Keratinocyte (primary cell): ENCODE measurements around the gene MGAM2.

Experiments
- EZH2 ChIP-seq: IDR thresholded peaks from one replicate; pipeline ENCODE4 v1.6.1; 2012; ENCODE audit warnings: inconsistent platforms, mild to moderate bottlenecking, low read length, moderate library complexity
- TF ChIP-seq, protein P1 (sequence below), 3 experiments: IDR thresholded peaks in 1 of 3; conservative IDR thresholded peaks in 1 of 3; optimal IDR thresholded peaks in 1 of 3; 2 replicates in 2 of 3; 3 replicates in 1 of 3; pipeline versions ENCODE3 to v1.5.1; 2011; ENCODE audit warnings: low read length in 3 of 3, mild to moderate bottlenecking in 3 of 3, moderate library complexity in 2 of 3, control low read depth in 1 of 3, inconsistent platforms in 1 of 3; ENCODE audit not compliant: insufficient read depth in 2 of 3; ENCODE audit errors: extremely low read depth in 1 of 3

DNA sequence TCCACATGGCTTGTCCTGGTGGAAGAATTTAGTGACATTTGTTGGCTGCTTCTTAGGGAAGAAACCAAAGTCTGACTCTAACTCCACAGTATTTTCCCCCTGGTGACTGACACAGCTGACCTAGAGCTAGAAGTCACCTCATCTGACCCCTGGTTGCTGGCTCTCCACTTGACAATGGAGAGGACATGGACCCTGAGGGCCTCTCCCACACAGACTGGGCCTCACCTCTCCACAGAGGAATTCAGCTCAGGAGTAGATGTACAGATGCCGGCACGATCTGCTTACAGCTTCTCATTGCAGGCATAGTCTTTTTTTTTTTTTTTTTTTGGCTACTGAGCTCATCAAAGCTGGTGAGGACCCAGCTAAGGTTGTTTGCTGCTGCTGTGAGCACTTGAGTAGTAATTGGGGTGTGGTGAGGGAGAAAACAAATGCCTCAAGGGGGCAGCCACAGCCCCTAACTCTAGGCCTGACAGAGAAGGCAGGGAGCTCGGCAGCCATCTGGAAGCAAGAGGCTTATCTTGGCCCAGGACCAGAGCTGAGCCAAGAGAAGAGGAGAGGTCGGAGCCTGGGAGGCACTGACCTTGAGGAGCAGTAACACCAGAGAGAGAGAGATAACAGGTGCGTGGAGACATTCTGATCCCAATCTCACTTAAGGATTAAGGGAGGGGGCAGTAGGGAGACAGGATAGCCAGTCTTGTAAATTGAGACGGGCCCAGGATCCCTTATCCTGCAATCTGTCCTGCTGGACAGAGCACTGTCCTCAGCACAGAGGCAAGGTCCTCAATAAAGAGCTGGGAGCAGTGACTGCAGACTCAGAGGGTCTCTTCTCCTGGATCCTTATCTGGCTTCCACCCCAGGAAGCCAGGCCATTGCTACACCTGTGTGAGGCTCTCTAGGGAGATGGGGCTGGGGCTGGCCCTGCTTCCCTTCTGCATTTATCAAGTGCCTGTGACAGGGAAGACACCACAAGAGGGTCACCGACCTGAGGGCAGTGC is 136.9 kb downstream of the MGAM2 start:
- TF ChIP-seq, protein P1, sequence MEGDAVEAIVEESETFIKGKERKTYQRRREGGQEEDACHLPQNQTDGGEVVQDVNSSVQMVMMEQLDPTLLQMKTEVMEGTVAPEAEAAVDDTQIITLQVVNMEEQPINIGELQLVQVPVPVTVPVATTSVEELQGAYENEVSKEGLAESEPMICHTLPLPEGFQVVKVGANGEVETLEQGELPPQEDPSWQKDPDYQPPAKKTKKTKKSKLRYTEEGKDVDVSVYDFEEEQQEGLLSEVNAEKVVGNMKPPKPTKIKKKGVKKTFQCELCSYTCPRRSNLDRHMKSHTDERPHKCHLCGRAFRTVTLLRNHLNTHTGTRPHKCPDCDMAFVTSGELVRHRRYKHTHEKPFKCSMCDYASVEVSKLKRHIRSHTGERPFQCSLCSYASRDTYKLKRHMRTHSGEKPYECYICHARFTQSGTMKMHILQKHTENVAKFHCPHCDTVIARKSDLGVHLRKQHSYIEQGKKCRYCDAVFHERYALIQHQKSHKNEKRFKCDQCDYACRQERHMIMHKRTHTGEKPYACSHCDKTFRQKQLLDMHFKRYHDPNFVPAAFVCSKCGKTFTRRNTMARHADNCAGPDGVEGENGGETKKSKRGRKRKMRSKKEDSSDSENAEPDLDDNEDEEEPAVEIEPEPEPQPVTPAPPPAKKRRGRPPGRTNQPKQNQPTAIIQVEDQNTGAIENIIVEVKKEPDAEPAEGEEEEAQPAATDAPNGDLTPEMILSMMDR (optimal IDR thresholded peaks at IDR 0.05 in 1 of 3, IDR thresholded peaks at IDR 0.05 in 1 of 3, conservative IDR thresholded peaks at IDR 0.05 in 1 of 3; ENCODE audit: extremely low read depth in 1 of 3, insufficient read depth in 2 of 3, low read length in 3 of 3): no peak
- TF ChIP-seq EZH2: no peak
